Fibroblast of upper back skin (primary cell): ENCODE measurements around the gene MAST4.
A peak's percentile ranks its signal among the peaks of the same experiment; 100 is the strongest.
"Not testable (repeated sequence)": the region's sequence is repeated elsewhere in the genome, so short reads cannot be mapped to it uniquely, and the experiment has no call there.

Experiments used
- DNase-seq: peaks from one replicate; pipeline ENCODE4 v3.0.0-alpha.2; 2013

The MAST4 gene

GRCh38 chr5:66652818-66653217 lies 56.6 kb downstream of the MAST4 start:
- no peak for DNase-seq

- DNase-seq, result peak; percentile 56
Observed at GRCh38 chr5:66653325-66653724, 57.1 kb downstream of the MAST4 start.

DNA sequence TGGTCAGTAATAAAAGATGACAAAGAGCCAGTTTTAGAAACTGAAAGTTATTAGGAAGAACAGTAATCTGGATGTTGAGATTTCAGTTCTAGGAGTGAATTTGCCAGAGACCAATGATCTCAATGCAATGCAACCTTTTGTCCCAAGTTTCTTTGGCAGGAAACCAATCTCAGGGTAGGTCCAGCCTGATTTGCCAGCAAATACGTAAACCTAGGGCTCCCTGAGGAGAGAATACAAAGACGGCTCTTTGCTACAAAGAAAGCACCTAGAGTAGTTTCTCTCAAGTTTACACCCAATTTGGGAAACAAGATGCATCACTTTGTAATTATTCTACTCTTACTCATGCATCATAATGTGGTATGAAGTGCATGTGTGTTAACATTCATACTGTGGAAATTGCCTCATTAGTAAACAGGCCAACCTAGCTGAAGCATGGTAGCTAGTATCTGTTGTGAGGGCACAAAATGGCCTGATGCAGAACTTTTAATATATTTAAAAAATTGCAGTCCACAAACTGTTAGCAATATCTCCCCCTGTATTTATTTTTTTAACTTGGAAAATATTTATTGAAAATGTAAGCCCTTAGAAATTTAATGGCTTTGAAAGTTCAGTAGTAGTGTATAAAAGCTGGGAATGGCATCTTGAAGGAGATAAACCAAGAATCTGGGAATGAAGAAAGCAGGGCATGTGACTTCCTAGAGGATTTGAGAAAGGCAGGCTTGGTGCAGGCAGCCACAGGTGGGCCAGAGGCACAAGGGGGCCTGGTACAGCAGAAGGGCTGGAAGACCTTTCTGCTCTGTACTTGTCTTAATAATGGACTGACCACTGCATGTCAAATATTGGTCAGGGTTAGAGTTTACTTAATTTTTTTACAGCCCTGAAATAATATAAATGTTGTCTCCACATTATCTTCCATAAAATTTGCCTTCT lies 59.5 kb downstream of the MAST4 start:
- peak; percentile 17 for DNase-seq

- DNase-seq, result no peak
Observed at GRCh38 chr5:66658516-66658915, 62.3 kb downstream of the MAST4 start.

GRCh38 chr5:66659780-66660179 lies 63.6 kb downstream of the MAST4 start:
- no peak for DNase-seq

- peak; percentile 74 for DNase-seq
Observed at GRCh38 chr5:66660396-66660795, 64.2 kb downstream of the MAST4 start.

DNA sequence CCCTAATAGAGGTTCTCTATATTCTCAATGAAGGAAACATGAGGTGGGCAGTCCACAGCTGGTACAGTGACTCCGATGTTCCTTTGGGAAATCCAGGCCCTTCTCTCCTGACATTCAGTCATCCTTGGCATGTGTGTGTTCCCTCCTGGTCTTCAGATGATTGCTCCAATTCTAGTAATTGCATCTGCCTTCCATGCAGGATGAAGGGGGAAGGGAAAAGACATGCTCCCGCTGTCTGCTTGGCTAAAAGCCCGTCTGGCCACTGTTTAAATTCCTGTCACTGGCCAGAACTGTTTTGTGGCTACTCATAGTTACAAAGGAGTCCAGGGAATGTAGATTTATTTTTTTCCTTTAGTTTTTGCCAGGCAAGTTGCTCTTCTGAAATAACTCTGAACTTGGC lies 65.0 kb downstream of the MAST4 start:
- peak; percentile 96 for DNase-seq

GRCh38 chr5:66666778-66667177 lies 70.6 kb downstream of the MAST4 start:
- DNase-seq, result no peak

- no peak for DNase-seq
Observed at GRCh38 chr5:66669086-66669861, 73.1 kb downstream of the MAST4 start.

DNA sequence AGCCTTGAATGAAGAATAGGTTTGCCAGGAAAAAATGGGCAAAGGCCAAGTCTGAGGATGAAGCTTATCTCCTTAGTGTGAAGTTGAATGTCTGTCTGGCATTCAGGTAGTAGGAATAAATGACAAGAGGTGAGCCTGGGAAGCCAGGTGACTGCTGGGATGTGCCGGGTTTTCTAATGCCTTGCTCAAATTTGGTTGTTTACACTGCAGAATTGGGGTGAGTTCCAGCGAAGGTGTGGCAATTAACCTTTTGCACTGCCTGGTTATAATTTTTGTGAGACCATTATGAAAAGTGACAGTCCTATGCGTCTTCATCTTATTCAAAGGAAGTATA lies 73.6 kb downstream of the MAST4 start:
- no peak for DNase-seq

- peak; percentile 9 for DNase-seq
Observed at GRCh38 chr5:66671305-66671704, 75.1 kb downstream of the MAST4 start.

- no peak for DNase-seq
Observed at GRCh38 chr5:66674802-66675201, 78.6 kb downstream of the MAST4 start.

- no peak for DNase-seq
Observed at GRCh38 chr5:66675406-66675805, 79.2 kb downstream of the MAST4 start.

DNA sequence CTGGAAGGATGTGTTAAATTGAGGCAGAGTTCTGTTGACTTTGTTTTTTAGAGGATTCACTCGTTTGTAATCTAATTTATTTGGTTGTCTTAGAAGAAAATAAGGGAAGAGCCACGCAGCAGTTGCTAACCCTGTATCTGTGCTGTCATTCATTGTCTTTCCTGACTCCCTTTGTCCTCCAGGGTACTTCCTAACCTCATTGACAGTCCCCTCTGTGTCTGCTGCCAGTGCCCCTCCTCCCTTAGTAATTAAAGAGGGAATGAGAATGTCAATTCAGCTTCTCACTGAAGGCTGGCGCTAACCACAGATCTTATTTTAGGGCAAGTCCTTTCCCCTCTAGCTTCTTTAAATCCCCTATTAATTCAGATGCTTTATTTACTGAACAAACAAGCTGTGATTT lies 84.0 kb downstream of the MAST4 start:
- no peak for DNase-seq

DNA sequence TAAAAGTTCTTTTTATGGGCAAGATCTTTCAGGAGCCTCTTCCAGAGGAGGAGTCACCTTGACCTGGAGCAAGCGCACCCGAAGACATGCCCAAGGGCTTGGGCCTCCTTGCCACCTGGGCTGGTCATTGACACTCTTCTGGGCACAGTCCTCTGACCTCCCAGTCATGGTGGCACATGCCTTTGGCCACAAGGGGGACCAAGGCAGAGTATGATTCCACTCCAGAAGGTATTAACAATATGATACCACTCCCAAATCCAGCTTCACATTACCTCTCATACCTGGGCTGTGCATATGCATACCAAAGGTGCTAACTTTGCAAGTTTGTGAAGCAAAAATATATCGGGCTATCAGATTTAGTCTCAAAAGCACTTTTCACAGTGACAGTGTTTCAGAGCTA lies 84.6 kb downstream of the MAST4 start:
- no peak for DNase-seq

DNA sequence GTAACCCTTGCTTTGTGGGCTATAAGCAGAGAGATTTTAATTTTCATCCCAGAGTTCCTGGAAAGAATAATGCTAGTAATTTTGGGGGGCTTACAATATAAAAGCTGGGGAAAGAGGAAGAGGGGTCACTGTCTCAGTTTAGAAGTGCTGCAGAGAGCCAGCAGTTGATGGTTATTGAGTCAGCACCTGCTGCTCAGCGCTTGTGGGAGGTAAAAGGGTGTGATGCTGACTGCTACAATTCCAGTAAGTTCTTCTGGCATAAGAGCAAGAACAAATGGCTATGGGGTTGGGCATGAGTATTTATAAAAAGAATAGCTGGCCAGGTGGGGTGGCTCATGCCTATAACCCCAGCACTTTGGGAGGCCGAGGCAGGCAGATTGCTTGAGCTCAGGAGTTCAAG lies 88.5 kb downstream of the MAST4 start:
- DNase-seq, result no peak

- no peak for DNase-seq
Observed at GRCh38 chr5:66689522-66690220, 93.5 kb downstream of the MAST4 start.

DNA sequence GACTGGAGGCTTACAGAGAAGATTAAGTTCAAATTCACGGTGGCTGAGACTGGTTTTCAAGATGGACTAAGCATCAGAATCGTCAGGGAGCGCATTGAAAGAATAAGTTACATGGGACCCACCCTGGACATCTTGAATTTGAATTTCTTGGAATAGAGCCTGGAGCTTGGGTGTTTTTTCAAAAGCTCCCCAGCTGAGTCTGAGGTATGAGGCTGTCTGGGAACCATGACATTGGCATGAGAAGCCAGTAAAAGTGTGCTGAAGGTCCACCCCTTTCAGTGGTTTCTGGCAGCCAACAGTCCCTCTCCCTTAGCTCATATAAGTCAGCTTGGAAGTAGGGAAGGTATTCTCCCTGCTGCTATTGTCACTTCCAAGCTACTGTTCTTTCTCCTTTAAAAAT lies 97.8 kb downstream of the MAST4 start:
- DNase-seq, result peak; percentile 51

- DNase-seq, result not testable (repeated sequence)
Observed at GRCh38 chr5:66695840-66696239, 99.6 kb downstream of the MAST4 start.

DNA sequence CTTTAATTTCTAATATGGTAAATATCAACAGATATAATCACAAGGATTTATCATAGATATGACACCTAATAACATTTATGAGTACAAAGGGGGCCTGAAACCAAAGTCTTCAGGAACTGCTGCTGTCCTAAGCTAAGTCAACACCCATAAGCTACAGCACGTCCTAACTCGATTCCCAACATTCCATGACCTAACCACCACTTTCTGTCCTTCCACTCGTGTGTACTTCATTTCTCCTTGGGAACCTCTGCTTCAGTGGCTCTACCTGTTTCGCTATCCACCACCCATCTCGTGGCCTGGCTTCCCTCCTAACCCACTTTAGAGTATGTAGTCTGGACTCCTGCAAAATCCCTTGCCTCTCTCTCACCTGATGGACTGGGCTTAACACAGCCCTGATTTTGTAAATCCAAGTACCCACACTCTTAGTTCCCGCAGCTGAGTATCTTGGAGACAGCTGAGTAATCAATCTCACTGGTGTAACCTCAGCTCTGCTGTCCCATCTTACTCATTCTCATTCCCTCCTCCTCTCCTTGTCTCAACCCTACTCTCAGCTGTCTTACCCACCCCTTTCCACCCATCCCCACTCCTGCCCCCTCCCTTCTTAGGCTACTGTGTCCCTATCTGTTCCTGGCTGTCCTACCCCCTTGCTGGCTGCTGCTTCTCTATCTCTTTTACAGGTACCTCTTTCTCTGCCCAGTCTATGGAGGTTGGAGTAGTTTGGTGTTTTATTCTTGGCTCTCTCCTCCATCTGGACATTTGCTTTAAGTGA lies 101.8 kb downstream of the MAST4 start:
- DNase-seq, result no peak

- no peak for DNase-seq
Observed at GRCh38 chr5:66701244-66701643, 105.1 kb downstream of the MAST4 start.

GRCh38 chr5:66702426-66702825 lies 106.2 kb downstream of the MAST4 start:
- DNase-seq, result no peak
